ENCODE data around the gene ACAP2.

DNA sequence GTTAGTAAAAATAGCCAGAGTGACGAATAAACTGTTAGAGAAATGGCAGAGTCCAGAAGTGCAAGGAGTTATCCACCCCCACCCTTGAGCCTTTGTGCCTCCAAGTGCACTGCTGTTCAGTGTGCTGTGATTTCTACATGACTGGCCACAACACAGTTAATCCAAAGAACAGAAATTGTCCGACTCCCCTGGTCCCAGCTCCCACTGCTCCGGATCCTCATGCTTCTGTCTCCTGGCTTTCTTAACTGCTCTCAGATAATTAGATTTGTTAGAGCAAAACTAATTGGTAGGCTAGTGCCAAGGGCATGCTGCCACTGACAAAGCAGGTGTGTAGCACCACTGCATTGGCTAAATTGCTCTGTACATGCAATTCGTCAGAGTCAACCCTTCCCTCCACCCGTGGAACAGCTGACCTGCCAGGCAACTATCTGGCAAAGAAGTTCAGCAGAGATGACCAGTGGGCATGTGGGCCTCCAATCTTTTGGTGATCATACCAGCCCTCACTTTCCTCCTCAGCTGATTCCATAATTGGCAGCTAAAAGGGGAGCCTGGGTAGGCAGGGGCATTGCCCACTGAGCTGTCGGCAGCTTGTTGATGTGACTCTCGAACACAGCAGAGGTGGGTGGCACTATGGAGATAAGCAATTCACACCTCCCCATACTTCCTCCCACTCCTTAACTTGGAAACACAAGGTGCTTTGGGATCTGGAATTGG lies 18.9 kb upstream of the ACAP2 start:
- TF ChIP-seq, protein P1, sequence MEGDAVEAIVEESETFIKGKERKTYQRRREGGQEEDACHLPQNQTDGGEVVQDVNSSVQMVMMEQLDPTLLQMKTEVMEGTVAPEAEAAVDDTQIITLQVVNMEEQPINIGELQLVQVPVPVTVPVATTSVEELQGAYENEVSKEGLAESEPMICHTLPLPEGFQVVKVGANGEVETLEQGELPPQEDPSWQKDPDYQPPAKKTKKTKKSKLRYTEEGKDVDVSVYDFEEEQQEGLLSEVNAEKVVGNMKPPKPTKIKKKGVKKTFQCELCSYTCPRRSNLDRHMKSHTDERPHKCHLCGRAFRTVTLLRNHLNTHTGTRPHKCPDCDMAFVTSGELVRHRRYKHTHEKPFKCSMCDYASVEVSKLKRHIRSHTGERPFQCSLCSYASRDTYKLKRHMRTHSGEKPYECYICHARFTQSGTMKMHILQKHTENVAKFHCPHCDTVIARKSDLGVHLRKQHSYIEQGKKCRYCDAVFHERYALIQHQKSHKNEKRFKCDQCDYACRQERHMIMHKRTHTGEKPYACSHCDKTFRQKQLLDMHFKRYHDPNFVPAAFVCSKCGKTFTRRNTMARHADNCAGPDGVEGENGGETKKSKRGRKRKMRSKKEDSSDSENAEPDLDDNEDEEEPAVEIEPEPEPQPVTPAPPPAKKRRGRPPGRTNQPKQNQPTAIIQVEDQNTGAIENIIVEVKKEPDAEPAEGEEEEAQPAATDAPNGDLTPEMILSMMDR (IDR thresholded peaks at IDR 0.05) = no peak
- TF ChIP-seq POLR2A (IDR thresholded peaks at IDR 0.05) = no peak
- TF ChIP-seq POLR2AphosphoS5 (IDR thresholded peaks at IDR 0.05) = no peak
- TF ChIP-seq EP300 (IDR thresholded peaks at IDR 0.05) = no peak

Measured in suprapubic skin (tissue), 4 donors.